T-helper 9 cell (primary cell): ENCODE data around the gene AFG1L.
"Not testable (repeated sequence)": the region's sequence is repeated elsewhere in the genome, so short reads cannot be mapped to it uniquely, and the experiment has no call there.

Source experiments
- DNase-seq: peaks from one replicate; pipeline ENCODE4 v3.0.0-alpha.2; 2020

The AFG1L gene

DNA sequence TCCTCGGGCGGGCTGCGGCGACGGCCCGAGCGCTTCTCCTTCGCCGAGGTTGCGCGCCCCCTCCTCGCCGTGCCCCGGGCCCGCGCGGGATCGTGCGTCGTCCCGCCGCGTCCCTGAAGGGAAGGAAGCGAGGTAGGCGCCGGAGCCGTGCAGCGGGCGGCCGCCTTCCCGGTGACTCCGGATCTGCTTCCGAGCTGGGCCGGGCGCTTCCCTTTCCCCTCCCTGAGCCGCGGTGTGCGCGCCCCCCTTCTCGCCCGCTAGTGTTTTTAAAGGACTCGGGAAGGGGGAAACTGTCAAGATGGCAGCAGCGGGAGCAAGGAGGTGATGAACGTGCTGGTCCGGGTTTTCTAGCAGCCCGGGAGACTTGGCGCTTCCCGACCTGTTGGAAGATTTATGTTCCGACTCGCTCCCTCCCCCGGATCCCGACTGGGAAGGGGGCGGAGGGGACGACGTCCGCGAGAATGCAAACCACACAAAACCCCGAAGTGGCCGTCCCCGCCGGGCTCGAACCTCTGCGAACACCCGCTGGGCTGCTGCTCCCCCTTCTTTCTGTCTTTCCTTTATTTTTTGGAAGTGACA, 265.1 kb downstream of the AFG1L start:
- DNase-seq = no peak

DNA sequence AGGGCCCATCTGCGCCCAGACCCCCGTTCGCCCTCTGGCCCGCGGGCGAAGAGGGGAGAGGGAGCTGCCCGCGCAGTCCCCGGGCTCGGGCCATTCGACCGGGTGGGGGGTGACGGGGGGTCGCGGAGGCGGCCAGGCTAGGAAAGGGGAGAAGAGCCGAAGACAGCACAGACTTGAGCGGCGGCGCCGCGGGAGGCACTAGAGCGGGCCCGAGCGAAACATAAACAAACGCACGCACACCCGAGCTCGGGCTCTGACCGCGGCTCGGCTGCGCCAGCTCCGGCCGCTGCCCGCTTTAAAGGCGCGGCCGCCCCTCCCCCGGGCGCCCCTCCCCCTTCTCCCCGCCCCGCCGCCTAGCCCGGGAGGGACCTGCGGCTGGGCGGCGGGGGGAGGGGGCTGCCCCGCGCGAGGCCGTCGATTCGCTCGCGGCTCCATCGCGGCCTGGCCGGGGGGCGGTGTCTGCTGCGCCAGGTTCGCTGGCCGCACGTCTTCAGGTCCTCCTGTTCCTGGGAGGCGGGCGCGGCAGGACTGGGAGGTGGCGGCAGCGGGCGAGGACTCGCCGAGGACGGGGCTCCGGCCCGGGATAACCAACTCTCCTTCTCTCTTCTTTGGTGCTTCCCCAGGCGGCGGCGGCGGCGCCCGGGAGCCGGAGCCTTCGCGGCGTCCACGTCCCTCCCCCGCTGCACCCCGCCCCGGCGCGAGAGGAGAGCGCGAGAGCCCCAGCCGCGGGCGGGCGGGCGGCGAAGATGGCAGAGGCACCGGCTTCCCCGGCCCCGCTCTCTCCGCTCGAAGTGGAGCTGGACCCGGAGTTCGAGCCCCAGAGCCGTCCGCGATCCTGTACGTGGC, 265.8 kb downstream of the AFG1L start, which contains the start of gene FOXO3:
Gene FOXO3 (plus strand): TSS at position 455 of the 846 bp plus-strand sequence. CDS start 292 bp downstream, at position 747.
- DNase-seq = peak; percentile 67

DNA sequence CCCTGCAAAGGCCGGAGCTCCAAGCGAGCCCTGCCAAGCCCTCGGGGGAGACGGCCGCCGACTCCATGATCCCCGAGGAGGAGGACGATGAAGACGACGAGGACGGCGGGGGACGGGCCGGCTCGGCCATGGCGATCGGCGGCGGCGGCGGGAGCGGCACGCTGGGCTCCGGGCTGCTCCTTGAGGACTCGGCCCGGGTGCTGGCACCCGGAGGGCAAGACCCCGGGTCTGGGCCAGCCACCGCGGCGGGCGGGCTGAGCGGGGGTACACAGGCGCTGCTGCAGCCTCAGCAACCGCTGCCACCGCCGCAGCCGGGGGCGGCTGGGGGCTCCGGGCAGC, 266.4 kb downstream of the AFG1L start:
- not testable (repeated sequence) for DNase-seq

DNA sequence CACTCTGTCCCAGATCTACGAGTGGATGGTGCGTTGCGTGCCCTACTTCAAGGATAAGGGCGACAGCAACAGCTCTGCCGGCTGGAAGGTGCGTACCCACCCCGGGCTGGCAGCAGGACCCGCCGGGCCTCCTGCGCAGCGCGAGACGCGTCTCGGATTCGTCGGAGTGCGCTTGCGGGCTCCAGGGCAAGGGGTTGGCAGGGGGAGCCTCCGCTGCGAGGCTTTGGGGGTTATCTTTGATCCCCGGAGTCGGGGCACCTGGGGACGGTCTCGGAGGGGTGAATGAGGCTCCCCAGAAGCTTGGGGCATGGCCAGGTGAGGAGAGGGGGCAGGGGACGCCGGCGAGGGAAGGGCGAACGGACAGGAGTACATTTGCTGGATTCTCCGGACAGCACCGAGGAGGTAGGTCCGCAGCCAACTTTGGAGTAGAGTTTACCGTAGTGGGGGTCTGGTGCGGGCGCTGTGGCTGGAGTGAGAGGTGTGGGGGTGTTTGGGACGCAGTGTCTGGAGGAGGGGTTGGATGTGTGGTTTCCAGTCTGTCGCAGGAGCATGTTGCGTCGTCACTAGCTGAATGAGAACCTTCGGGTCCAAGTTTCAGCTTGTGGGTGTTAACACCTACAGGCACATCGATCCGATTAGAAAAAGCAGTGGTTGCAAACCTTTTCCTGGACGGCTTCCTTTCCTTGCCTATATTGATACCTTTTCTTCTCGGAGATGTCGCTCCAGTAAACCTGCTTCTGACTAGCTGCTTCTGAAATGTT, 267.1 kb downstream of the AFG1L start:
- DNase-seq = no peak

DNA sequence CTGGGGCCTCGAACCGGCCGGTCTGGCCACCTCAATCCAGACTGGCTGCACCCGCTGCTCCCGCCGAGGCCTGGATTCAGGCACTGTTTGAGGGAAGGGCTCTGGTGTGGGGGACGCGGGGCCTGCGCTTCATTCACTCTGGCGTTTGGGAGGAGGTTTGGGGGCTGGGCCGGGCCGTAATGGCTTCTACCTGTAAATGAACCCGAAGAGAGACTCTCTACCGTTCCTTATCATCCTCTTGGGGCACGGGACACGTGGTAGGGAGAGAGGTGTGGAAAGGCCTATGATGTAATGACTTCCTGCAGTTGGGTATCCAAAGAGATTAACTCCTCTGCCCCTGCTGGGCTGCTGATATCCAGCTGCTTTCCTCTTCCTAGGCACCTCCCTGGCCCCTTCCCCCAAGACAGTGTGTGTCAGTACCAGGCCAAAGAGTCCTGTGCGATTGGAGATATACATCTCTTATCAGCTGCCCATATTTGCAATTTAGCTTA, 267.7 kb downstream of the AFG1L start:
- no peak for DNase-seq

DNA sequence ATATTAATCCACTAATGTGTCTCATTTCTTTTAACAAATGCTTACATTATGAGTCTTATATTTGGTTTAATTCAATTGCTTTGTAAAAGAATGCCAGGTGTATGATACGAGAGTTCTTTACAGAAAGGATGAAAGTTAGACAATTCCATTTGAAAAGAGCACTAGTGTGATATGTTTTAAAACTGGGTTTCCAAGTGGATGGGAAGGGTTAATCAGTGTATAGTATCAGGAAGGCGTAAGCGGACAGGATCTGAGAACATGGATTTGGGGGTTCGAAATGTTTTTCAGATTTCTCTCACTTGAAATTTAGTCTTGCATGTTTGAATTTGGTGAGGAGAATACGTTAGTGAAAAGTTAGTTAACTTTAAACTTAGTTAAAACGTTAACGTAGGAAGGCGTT, 268.4 kb downstream of the AFG1L start:
- DNase-seq = no peak

DNA sequence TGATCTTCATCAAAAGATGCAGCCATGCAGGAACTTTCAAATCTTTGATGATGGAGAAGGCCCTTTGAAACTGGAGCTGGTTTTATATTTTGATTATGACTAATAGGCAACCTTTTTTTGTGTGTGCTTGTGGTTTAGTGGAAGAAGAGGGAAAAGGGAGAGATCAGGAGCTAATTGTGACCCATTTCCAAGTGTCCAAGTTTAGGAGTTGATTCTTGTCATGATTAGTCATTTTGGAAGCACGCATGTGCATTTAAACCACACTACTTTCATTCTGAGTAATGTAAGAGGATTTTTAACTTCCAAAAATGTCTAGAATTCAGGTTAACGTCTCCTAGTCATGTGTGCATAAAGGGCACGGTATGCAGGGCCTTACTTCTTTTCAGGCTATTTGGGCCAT, 269.3 kb downstream of the AFG1L start:
- no peak for DNase-seq

DNA sequence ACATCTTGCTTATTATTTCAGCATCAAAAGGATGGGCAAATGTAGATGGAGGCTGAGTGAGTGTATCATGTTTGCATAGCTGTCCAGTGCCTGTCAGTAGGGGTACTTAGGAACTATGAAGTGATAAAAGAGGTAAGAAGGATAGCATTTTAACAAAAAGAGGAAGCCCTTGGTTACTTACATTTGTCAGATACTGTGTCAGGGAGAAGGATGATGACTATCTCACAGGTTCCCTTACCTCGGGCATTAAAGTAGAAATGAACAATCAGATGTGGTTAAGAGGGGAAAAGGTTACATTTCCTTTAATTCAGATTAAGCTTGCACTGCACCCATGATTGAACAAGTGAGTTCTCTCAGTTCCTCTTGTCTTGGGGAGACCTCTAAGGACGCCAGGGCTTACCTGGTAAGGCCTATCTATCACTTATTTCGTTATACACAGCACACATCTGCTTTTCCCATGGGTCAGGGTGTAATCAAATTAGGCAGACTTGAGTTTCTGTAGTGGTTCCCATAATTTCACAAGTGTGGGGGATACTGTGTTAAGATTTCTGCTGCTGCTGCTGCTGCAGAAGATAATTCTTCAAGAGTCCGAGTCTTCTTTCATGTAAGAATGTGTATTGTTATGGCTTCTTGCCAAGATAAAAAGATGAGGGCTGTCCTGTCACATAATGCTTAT, 270.4 kb downstream of the AFG1L start:
- DNase-seq = no peak

DNA sequence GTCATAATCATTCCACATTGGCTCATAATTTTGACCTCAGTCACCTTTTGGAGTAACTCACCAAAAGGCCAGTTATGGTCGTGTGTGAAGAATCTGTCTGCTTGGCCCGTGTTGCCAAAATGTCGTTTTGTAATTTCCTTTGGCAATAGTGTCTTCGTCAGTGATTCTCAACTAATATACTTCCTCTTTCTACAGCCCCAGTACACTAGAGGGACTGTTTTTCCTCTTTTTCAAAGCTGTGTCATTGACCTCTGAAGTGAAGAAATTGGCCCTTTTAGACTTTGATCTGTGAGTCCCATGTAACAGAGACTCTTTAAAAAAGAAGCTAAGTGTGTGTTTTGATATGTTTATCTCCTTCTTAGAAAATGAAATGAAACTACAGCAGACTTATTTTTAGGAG, 271.0 kb downstream of the AFG1L start:
- DNase-seq = no peak

DNA sequence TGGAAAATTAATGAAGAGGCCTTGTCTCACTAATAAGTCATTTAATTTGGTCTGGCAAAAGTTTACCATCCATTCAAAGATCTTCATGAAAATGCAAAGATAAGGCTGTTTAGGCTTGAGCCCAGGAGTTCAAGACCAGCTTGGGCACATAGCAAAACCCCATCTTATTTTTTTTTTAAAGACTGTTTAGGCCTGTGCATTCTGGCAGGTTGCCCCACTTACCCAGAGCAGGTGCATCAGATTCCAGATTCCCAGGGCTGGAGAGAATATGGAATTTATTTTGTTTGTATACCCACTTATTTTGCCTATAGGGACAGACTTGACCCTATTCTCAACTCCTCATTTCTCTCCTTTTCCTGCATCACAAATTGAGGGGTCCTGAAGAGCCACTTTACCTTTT, 271.6 kb downstream of the AFG1L start:
- no peak for DNase-seq

DNA sequence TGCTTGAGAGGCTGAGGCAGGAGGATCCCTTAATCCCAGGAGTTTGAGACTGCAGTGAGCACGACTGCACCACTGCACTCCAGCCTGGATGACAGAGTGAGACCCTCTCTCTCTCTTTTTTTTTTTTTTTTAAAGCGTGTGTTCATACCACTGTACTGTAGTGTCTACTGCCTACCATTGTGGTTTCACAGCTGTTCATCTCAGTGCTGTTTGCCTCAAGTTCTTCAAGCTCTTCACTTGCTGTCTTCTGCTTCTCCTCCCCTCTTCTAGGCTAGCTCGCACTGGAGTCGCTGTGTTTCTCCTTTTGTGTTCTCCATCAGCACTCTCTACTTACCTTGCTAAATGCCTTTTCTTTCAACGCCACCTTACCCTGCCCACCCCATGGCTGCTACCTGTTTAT, 273.2 kb downstream of the AFG1L start:
- DNase-seq = no peak

DNA sequence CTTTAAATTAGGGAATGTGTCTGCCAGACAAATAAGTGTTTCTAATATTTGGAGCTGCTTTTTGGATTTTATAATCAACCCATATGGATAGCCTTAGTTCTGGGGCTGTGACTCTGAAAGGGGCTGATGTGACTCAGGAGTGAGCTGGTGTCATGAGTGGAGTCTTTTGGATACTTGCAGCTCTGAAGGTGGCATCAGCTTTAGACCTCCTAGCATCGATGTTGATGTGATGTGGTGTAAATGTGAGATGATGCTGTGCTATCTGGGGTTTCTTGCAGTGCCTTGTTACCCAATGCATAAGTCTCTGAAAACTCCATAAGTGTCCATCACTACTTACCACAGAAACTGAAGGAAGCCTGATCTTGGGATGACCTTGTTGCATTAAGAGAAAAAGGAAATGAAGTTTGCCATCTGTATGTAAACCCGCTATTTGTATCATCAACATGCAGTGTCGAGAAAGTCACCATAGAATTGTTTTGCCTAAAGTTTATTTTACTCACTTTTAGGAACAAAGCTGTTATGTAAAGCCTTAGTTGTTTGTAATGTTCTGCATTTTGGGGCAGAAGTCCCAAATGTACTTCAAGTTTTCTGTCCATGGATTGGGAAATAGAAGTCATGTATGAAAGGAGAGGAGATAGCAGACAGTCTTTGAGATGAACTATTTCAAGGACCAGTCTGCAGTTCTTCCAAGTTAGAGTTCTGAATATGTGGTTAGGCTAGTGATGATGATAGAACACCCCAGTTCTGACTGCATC, 273.9 kb downstream of the AFG1L start:
- DNase-seq = no peak

DNA sequence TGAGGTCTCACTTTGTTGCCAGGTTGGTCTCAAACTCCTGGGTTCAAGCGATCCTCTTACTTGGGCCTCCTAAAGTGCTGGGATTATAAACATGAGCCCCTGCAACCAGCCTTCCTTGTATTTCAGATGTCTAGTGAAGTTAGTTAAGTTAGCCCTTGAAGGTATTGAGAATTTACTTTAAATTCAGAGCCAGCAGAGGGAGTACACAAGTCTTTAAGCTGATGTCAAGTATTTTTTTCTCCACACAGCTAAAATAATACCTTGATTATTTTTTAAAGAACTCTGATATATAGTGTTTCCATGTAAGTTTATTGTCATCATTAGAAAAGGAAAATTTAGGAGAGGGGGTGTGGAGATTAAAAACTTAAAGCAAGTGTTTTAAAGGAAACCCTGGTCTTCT, 275.7 kb downstream of the AFG1L start:
- no peak for DNase-seq

DNA sequence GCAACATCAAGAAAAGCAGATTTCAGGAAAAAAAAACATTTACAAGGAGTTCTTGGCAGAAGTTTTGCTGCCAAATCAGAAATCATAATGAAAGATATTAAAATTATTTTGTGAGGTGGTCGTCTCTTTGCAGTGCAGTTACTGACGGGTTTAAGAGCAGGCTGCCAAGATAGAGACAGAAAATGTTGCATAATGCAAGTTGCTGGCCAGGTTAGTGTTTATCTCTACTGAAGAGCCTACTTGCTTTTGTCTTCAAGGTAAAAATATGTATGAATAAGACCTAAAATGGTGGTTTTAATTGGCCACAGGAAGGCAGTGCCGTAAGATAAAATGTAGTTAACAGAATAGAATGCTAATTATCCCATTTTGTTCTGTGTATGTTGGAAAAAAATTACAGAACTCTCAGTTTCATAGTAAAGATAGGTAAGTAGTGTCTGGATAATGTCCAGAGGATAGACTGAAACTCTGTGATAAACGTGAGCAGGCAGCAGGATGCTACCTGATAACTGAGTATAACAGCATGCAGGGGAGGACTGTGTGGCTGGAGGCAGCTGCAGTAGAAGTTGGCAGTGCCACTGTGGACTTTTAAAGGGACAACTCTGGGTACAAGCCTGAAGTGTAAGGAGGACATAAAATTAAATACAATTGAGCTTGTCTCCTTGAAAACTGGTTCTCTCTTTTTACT, 279.7 kb downstream of the AFG1L start:
- DNase-seq = no peak
